GM18499 (cell line): ENCODE data around the gene RBMY1A1.
"Not testable (repeated sequence)": the region's sequence is repeated elsewhere in the genome, so short reads cannot be mapped to it uniquely, and the experiment has no call there.

Source experiments
- ATAC-seq: cut with Tn5 transposase; IDR thresholded peaks from one replicate; pipeline ENCODE4 v1.9.1; 2021; ENCODE audit warnings: moderate number of reproducible peaks; ENCODE audit not compliant: insufficient read depth, unreplicated experiment

The RBMY1A1 gene

DNA sequence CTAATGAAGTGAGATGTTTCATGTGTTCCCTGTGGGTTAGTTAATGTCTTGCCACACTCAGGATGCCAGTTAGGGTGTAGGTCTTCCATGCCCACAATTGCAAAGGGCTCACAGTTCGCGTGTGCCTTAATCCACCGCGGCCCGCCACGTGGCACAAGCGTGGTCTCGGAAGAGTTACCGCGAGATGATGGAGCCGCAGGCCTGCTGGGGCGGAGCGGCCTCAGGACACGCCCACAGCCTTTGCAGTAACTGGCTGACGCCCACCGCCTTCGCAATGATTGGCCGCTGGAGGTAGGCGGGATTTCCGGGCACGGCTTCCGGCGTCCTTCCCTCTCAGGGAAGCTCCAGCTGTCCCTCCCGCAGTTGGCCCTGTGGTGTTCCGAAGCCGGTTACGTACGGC lies at the start of gene RBMY1A1:
RBMY1A1 (plus strand) TSS at position 301 of the 400 bp plus-strand sequence. CDS start 2,013 bp downstream, outside the sequence.
- ATAC-seq = not testable (repeated sequence)

DNA sequence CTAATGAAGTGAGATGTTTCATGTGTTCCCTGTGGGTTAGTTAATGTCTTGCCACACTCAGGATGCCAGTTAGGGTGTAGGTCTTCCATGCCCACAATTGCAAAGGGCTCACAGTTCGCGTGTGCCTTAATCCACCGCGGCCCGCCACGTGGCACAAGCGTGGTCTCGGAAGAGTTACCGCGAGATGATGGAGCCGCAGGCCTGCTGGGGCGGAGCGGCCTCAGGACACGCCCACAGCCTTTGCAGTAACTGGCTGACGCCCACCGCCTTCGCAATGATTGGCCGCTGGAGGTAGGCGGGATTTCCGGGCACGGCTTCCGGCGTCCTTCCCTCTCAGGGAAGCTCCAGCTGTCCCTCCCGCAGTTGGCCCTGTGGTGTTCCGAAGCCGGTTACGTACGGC lies 23.6 kb upstream of the RBMY1A1 start, which contains the start of gene RBMY1B:
RBMY1B (plus strand) TSS at position 301 of the 400 bp plus-strand sequence. CDS start 2,013 bp downstream, outside the sequence.
- not testable (repeated sequence) for ATAC-seq

DNA sequence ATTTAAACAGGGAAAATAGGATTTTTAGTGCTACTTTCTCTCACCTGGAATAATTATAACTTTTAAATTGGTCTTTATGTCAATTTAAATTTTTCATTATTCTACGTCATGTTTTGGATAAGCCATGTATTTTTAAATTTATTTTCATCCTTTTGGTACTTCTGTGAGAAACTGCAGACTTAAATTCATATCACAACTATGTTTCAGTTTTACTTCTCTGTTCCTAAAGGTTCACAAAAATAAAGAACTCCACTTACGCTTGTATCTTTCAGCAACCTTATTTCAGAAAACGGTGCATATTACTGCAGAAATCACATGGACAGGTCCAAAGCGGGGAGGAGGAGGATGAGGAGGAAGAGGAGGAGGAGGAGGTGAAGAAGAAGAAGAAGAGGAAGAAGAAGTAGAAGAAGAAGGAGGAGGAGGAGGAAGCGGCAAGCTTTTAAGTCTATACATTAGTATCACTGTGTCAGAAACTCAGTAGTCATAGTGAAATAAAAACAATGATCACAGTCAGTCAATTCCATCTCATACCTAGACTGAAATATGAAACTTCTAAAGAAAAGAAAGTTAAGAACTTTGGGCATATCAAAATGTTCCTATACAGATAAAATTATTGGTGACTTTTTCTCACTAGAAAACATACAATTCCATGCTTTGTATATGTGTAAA lies 24.8 kb downstream of the RBMY1A1 start:
- ATAC-seq = not testable (repeated sequence)

DNA sequence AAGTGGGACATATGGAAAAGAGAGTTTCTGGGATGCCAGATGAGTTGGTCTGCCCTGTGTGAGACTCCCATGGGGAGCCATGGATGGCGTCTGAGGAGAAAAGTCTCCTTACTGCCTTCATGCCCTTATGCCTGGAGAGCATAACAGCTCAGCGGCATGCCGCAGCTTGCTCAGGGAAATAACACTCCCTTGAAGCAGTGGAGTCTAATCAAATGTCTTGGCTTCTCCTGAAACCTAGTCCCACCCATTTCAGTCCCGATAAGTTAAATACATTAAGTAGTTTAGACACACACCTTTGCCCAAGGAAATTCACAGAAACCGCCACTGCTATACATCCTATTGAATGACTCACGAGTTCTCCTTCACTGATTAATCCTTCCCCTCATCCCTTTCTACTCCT lies 50.8 kb downstream of the RBMY1A1 start:
- ATAC-seq = no peak

DNA sequence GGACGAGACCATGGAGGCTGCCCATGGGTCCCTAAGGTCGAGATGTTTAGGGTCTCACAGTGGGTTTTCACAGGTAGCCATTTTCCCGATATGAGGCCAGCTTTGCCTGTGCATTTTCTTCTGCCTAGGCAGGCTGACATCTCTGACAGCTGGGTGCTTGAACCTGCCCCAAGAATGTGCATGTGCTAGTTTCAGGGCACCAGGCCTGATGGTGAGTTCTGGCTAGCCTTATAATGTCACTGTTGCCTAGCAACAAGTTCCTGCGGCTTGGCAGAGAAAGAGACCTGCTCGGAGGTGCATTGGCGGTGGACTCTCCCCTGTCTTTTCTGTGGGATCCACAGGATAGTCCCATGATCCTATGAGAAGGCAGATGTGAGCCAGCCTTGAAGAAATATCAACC lies 51.8 kb downstream of the RBMY1A1 start:
- ATAC-seq = not testable (repeated sequence)

DNA sequence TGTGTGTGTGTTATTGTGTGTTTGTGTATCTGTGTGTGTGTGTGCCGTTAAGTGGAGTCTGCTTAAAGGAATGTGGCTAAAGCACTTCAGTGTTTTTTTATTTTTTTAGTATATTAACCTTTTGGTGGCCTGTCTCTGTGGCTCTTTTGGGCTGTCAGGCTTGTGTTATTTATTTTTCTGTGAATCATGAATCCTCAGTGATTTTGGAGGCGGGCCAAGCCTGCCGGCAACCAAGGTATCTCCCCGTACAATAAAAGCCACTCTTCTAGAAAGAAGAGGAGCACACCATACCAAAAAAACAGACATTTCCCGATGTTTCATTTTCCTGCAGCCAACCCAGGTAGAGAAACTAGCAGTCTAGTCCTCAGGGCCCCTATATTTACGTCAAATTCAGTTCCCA lies 57.4 kb downstream of the RBMY1A1 start:
- ATAC-seq = no peak

DNA sequence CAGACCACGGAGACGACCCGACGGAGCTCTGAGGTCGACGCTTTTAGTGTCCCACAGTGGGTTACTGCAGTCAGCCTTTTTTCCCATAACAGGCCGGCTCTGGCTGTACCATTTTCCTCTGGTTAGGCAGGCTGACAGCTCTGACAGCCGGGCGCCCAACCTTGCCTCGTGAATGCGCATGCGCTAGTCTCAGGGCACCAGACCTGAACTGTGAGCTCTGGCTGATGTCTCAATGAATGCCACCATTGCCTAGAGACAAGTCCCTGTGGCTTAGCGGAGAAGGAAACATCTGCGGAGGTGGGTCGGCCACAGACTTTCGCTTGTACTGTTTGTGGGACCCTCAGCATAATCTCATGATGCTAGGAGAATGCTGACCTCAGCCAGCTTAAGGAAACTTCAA lies 61.6 kb downstream of the RBMY1A1 start:
- ATAC-seq = not testable (repeated sequence)
